ENCODE results near the gene CACNA1G. TPM values are rescaled to one million over a fixed set of nuclear protein-coding genes. Genes with fewer than 3 reads are reported as not detected.

The CACNA1G gene
- total RNA-seq, 2 experiments from 2014 or later: 0.06 to 0.10 TPM

DNA sequence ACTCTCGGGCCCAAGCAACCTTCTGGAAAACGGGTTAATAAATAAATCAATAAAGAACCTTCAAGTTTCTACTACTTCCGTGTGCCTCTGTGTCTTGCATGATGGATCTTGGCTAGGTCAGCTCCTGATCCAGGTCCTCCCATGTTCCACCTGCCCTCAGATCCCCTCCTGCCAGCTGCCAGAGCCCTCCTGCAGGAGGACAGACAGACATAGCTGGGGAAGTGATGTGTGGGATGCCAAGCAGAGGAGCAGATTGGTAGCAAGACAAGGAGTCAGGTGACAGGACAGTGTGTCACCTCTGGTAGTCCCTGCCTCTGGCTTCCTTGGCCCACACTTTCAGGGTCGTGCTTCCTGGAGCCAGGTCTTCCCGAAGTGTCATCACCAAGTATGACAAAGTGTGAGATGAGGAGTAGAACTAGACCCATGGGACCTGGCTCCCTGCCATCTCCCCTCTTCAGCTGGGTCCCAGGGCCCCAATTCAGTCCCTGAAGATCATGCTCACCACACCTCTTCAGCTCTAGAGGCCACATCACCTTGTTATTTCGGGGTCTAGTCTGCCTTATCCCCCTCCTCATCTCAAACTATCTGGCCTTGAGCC, 29.0 kb upstream of the CACNA1G start:
- ChIA-PET POLR2A (no interaction called here), CTCF (interaction anchor here (1.0 kb wide), 2 partner anchors 11 to 12 kb away, joined by 3 read pairs; no protein-coding TSS in a partner anchor)

- POLR2A ChIA-PET: interaction anchor here (0.6 kb wide), 1 partner anchor 165 kb away, joined by 4 read pairs; no protein-coding TSS in a partner anchor
- CTCF ChIA-PET: no interaction called here
Measured at GRCh38 chr17:50532452-50533024, 28.0 kb upstream of the CACNA1G start, which contains the start of gene EPN3. Gene EPN3, plus strand, starts transcription at chr17:50532735. Its CDS starts 3,822 bp downstream, at chr17:50536557.

GRCh38 chr17:50533185-50533584, 27.3 kb upstream of the CACNA1G start:
- ChIA-PET POLR2A (no interaction called here), CTCF (no interaction called here)

- ChIA-PET CTCF (interaction anchor here (0.5 to 0.6 kb wide), 2 partner anchors 32 to 236 kb away, joined by 3 to 4 read pairs; no protein-coding TSS in a partner anchor), POLR2A (no interaction called here)
Measured at GRCh38 chr17:50533720-50534148, 26.8 kb upstream of the CACNA1G start.

DNA sequence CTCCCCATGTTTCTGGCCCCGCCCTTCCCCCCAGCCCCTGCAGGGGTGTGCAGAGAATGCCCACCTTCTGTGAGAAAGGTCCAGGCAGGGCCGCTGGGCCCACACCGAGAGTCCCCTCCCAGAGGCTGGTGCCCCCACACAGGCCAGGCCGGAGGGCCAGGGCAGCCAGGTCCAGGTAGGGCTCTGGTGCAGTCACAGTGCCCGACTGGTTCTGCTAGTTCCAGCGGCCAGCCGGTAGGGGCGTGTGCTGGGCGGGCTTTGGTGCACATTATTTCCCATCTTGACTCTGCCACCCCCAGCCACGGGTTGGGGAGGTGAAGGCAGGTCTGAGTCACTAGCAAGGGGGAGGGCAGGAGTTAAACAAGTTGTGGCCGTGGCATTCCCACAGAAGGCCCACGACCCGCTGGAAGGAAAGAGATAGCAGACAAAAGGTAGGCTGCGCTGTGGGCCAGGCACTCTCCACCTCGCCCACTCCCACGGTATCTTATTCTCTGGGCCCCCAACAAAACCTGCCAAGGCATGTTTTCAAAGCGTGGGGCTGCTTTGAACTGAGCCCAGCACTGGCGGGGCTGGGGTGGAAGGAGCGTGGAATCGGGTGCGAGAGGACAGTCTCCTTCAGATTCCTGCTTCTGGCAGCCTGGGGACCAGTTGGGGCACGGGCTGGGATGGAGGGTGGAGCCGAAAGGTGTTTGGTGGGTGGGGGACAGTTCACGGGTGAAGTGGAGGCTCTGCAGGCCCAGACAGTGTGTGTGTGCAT, 26.1 kb upstream of the CACNA1G start:
- POLR2A ChIA-PET: no interaction called here
- CTCF ChIA-PET: interaction anchor here (0.5 to 0.6 kb wide), 2 partner anchors 33 to 237 kb away, joined by 3 to 4 read pairs; no protein-coding TSS in a partner anchor

DNA sequence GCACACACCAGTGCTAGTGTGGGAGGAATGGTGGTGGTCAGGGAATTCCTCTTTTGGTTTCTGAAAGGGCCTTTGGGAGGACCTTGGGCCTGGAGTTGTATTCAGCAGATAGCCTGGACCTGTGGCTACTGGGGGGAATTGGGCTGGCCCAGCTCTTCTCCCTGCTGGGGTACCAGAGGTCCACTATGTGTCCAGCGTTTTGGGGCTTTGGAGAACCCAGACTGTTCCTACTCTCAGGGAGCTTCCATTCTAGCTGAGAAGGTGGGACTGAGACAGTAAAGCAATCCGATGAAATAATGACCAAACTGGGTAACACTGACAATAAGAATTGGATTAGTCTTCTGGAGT, 25.6 kb upstream of the CACNA1G start:
- ChIA-PET POLR2A (no interaction called here), CTCF (no interaction called here)

- CTCF ChIA-PET: no interaction called here
- POLR2A ChIA-PET: no interaction called here
Measured at GRCh38 chr17:50535407-50535806, 25.1 kb upstream of the CACNA1G start.

GRCh38 chr17:50536683-50537646, 23.6 kb upstream of the CACNA1G start:
- CTCF ChIA-PET: no interaction called here
- POLR2A ChIA-PET: no interaction called here

DNA sequence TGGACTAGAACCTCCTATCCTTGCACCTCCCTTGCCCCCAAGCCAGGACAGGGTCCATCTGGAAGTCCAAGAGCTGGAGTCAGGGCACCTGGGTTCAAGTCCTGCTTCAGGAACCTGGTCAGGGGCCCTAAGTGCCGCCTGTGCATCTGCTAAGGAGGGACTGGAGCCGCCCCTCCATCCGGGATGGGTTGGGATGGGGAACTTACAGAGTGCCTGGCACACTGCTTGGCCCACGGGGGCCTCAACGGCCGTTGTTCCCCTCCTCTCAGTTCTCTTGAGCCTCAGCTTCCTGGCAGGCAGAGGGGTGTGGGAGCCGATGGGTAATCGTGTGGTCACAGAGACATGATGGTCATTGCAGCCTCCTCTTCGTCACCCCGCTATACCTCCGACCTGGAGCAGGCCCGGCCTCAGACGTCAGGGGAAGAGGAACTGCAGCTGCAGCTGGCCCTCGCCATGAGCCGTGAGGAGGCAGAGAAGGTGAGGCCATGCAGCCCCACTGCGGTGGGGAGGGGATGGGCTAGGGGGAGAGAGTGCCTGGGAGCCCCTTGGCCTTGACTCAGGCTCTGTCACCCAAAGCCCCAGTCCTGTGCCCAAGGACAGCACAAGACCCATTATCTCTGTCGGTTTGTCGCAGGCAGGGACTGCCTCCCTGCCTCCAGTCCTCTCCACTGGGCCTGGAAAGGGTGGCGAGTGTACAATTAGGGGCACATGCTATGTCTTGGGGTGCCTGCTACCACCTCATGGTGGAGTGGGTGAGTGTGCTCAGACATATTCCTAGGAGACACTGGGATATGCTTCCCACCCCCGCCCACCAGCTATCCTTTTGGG, 22.6 kb upstream of the CACNA1G start:
- ChIA-PET POLR2A (no interaction called here), CTCF (interaction anchor here (0.7 to 1.0 kb wide), 2 partner anchors 88 to 91 kb away, joined by 3 read pairs; no protein-coding TSS in a partner anchor)

GRCh38 chr17:50538549-50539410, 21.7 kb upstream of the CACNA1G start:
- CTCF ChIA-PET: interaction anchor here (0.7 to 1.0 kb wide), 2 partner anchors 87 to 90 kb away, joined by 3 read pairs; no protein-coding TSS in a partner anchor
- POLR2A ChIA-PET: no interaction called here

DNA sequence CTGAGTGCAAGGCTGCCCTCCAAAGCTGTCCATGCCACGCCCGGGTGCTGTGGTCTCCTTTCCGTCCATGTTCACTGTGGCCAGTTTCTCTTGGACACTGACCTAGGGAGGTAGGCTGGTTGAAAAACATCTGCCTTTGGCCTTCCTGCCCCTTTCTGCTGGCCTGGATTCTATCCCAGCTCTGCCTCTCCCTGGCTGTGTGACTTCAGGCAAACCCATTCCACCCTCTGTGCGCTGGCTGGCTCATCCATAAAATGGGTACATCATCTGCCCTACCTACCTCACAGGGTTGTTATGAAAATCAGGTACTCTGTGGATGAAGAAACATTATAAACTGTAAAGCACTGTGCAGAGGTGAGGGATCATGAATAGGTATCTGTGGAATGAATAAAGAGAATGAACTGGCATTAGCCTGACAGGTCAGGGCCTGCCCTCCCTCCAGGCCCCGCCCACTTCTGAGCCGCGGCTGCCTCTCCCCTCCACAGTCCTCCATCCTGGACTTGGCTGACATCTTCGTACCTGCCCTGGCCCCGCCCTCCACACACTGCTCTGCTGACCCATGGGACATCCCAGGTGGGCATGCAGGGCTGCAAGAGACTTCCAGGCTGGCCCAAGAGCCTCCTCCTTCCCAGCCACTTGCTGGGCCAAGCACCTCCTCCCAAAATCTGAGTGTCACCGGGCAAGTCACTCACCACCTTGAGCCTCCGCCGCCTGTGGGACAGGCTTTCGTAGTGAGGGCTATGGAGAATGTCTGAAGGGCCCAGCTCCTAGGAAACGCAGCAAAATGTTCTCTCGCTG, 20.6 kb upstream of the CACNA1G start:
- CTCF ChIA-PET: interaction anchor here (1.2 kb wide), 1 partner anchor 57 kb away, joined by 3 read pairs; no protein-coding TSS in a partner anchor
- POLR2A ChIA-PET: no interaction called here

- ChIA-PET CTCF (interaction anchor here (0.8 to 3.0 kb wide), 4 partner anchors 58 to 155 kb away, joined by 3 to 13 read pairs (median 6); partner anchors contain the start of gene RSAD1), POLR2A (interaction anchor here (0.9 kb wide), 1 partner anchor 57 kb away, joined by 3 read pairs; no protein-coding TSS in a partner anchor)
Measured at GRCh38 chr17:50540560-50541401, 19.7 kb upstream of the CACNA1G start.

GRCh38 chr17:50541402-50541715, 19.2 kb upstream of the CACNA1G start:
- ChIA-PET CTCF (interaction anchor here (0.8 to 3.0 kb wide), 3 partner anchors 62 to 154 kb away, joined by 3 to 13 read pairs (median 10); partner anchors contain the start of gene RSAD1), POLR2A (interaction anchor here (0.9 to 1.3 kb wide), 3 partner anchors 57 to 325 kb away, joined by 3 to 5 read pairs (median 3); partner anchors contain the start of genes ACSF2 and TOB1)

DNA sequence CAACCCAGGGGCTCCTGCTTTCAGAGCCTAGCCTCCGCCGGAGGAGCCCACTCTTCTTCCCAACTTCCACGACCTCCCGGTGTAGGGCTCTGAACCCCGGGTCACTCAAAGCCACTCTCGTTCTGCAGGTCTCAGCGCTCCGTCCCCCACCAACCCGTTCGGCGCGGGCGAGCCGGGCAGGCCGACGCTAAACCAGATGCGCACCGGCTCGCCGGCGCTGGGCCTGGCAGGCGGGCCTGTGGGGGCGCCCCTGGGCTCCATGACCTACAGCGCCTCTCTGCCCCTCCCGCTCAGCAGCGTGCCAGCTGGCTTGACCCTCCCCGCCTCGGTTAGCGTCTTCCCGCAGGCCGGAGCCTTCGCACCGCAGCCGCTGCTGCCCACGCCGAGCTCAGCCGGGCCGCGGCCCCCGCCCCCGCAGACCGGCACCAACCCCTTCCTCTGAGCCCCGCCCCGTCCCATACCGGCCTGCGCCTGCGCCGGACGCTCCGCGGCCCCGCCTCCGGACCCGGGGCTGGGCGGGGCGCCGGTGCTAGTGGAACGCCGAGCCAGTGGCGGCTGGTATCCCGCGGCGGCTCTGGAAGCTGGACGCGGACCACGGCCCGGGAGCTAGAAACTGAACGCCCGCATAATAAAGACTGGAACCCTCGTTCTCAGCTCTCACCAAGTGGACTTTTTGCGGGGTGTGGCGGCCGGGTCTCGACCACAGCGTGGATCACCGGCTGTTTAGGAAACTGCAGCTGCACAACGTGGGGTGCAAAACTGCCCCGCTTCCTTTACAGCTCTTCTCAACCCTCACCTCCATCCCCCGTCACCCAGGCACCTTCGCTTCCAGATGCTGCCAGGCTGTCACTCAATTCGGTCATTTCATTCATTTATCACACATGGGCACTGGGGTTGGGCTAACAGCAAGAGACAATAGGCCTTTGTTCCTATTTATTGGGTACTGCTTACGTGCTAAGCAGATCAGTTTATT, 18.5 kb upstream of the CACNA1G start:
- ChIA-PET CTCF (interaction anchor here (0.8 to 3.0 kb wide), 4 partner anchors 11 to 154 kb away, joined by 3 to 13 read pairs (median 6); partner anchors contain the start of gene RSAD1), POLR2A (interaction anchor here (0.5 to 1.3 kb wide), 7 partner anchors 30 to 324 kb away, joined by 3 to 5 read pairs (median 3); partner anchors contain the start of genes ACSF2, EME1, MRPL27 and TOB1)

Measured in activated CD8-positive, alpha-beta memory T cell treated with anti-CD3 and anti-CD28 coated beads for 36 hours (primary cell).